HCT116 (cell line): ENCODE data around the gene PDE7B. TPM values are rescaled to one million over a fixed set of nuclear protein-coding genes. Genes with fewer than 3 reads are reported as not detected.

ENCODE experiments used
- ATAC-seq: fragments of 200-7000 bp; cut with Tn5 transposase; 2 replicates; pipeline ENCODE4 v1.9.1; 2020; ENCODE audit warnings: mild to moderate bottlenecking, moderate library complexity
- BruUV-seq: library from RNA; stranded (reverse); fragments of 400-500 nt; replicated peaks from 2 replicates; lab custom pipeline; 2021; lab: Mats Ljungman, UMichigan
- CTCF ChIA-PET: fragments of 300-600 bp; sonication (Branson Sonifier 250); formaldehyde crosslinking; loops from one replicate; lab custom pipeline; 2021; ENCODE audit warnings: antibody characterized with exemption; lab: Charles Lee
- POLR2A ChIA-PET: fragments of 300-600, 350-600 bp; sonication (Branson Sonifier 250); formaldehyde crosslinking; loops from one replicate; lab custom pipeline; 2021; ENCODE audit warnings: antibody characterized with exemption; lab: Charles Lee
- RAD21 ChIA-PET, 2 experiments: fragments of 300-600 bp; sonication (Branson Sonifier 250); formaldehyde crosslinking; loops; one replicate each; lab custom pipeline; 2023; ENCODE audit warnings: low total read pairs in 2 of 2; ENCODE audit not compliant: uncharacterized antibody in 2 of 2, unreplicated experiment in 2 of 2, low non-redundant PET in 1 of 2; lab: Charles Lee
- DNase-seq: peaks from one replicate; pipeline ENCODE4 v3.0.0-alpha.2; 2010; ENCODE audit warnings: low read depth, low spot score
- H2AFZ ChIP-seq: fragments of 200-600 bp; shearing (Covaris generic), sonication (generic); 2 replicates; pipeline ENCODE4 v1.6.1; 2017; ENCODE audit warnings: low read depth, mixed run types, mixed read lengths, antibody characterized with exemption, low read length; ENCODE audit not compliant: poor library complexity, severe bottlenecking
- H3K27ac ChIP-seq: 2 replicates; pipeline ENCODE4 v1.5.1; 2012; ENCODE audit warnings: low read depth, low read length
- H3K27me3 ChIP-seq: fragments of 200-600 bp; sonication (generic); 2 replicates; pipeline ENCODE4 v1.6.1; 2016; ENCODE audit warnings: mixed run types, low read length, mixed read lengths; ENCODE audit not compliant: insufficient read depth
- H3K36me3 ChIP-seq, 2 experiments: fragments of 200-500 bp in 1 of 2; fragments of 200-600 bp in 1 of 2; sonication (Bioruptor generic) in 1 of 2; sonication (generic) in 1 of 2; 2 replicates each; pipeline versions ENCODE4 v1.5.1 to v1.6.1; 2014 to 2016; ENCODE audit warnings: low read length in 2 of 2, inconsistent platforms in 1 of 2, mixed read lengths in 1 of 2, mixed run types in 1 of 2; ENCODE audit not compliant: insufficient read depth in 2 of 2, control insufficient read depth in 1 of 2
- H3K4me1 ChIP-seq, 2 experiments: fragments of 200-600 bp in 1 of 2; sonication (generic) in 1 of 2; 2 replicates each; pipeline versions ENCODE4 v1.5.1 to v1.6.1; 2012 to 2017; ENCODE audit warnings: low read length in 2 of 2, inconsistent platforms in 1 of 2, mild to moderate bottlenecking in 1 of 2, mixed read lengths in 1 of 2, mixed run types in 1 of 2, moderate library complexity in 1 of 2; ENCODE audit not compliant: insufficient read depth in 2 of 2, control insufficient read depth in 1 of 2
- H3K4me2 ChIP-seq: fragments of 200-600 bp; sonication (generic); 2 replicates; pipeline ENCODE4 v1.6.1; 2017; ENCODE audit warnings: mixed run types, low read length, mixed read lengths
- H3K4me3 ChIP-seq, 2 experiments: fragments of 200-600 bp in 1 of 2; sonication (generic) in 1 of 2; replicated peaks in 1 of 2; 2 replicates each; pipeline ENCODE4 v1.5.1; 2011 to 2016; ENCODE audit warnings: low read length in 2 of 2, control low read depth in 1 of 2, low read depth in 1 of 2, mild to moderate bottlenecking in 1 of 2, mixed read lengths in 1 of 2, mixed run types in 1 of 2
- H3K79me2 ChIP-seq: fragments of 200-600 bp; sonication (generic); 2 replicates; pipeline ENCODE4 v1.6.1; 2017; ENCODE audit warnings: mild to moderate bottlenecking, mixed run types, low read length, moderate library complexity, mixed read lengths; ENCODE audit not compliant: insufficient read depth
- H3K9ac ChIP-seq: fragments of 200-600 bp; sonication (generic); 2 replicates; pipeline ENCODE4 v1.6.1; 2016; ENCODE audit warnings: low read length, mixed read lengths
- H3K9me2 ChIP-seq: fragments of 200-600 bp; sonication (generic), shearing (Covaris generic); 2 replicates; pipeline ENCODE4 v1.6.1; 2017; ENCODE audit warnings: mixed run types, mild to moderate bottlenecking, moderate library complexity; ENCODE audit not compliant: insufficient read depth
- H3K9me3 ChIP-seq, 2 experiments: fragments of 200-500 bp in 1 of 2; fragments of 200-600 bp in 1 of 2; sonication (Bioruptor generic) in 1 of 2; sonication (generic) in 1 of 2; 2 replicates each; pipeline ENCODE4 v1.6.1; 2014 to 2017; ENCODE audit warnings: low read length in 2 of 2, mixed read lengths in 2 of 2, inconsistent platforms in 1 of 2, low read depth in 1 of 2, mild to moderate bottlenecking in 1 of 2, mixed run types in 1 of 2, moderate library complexity in 1 of 2; ENCODE audit not compliant: control insufficient read depth in 1 of 2, insufficient read depth in 1 of 2
- H4K20me1 ChIP-seq: fragments of 200-600 bp; sonication (generic), shearing (Covaris generic); 2 replicates; pipeline ENCODE4 v1.6.1; 2017; ENCODE audit warnings: mixed run types, mild to moderate bottlenecking, moderate library complexity; ENCODE audit not compliant: insufficient read depth
- ATF3 ChIP-seq: IDR thresholded peaks from 2 replicates; pipeline ENCODE4 v1.6.1; 2012
- CEBPB ChIP-seq: IDR thresholded peaks from 2 replicates; pipeline ENCODE4 v1.6.1; 2012; ENCODE audit warnings: low read depth
- CTCF ChIP-seq, 3 experiments: fragments of 200-600 bp in 1 of 3; sonication (generic) in 1 of 3; IDR thresholded peaks in 2 of 3; conservative IDR thresholded peaks in 1 of 3; 2 replicates each; pipeline ENCODE4 v1.5.1; 2012 to 2017; ENCODE audit warnings: low read depth in 2 of 3, low read length in 2 of 3, antibody characterized with exemption in 1 of 3, borderline replicate concordance in 1 of 3, control low read depth in 1 of 3, mild to moderate bottlenecking in 1 of 3, mixed read lengths in 1 of 3, mixed run types in 1 of 3, moderate library complexity in 1 of 3; ENCODE audit not compliant: insufficient read depth in 1 of 3
- EGR1 ChIP-seq: IDR thresholded peaks from 2 replicates; pipeline ENCODE4 v1.6.1; 2012; ENCODE audit warnings: low read depth
- ELF1 ChIP-seq: IDR thresholded peaks from 2 replicates; pipeline ENCODE4 v1.6.1; 2012; ENCODE audit warnings: low read depth, borderline replicate concordance
- FOSL1 ChIP-seq: IDR thresholded peaks from 2 replicates; pipeline ENCODE4 v1.6.1; 2012; ENCODE audit warnings: low read depth
- JUND ChIP-seq: IDR thresholded peaks from 2 replicates; pipeline ENCODE4 v1.6.1; 2012
- MAX ChIP-seq: IDR thresholded peaks from 2 replicates; pipeline ENCODE4 v1.6.1; 2012
- POLR2A ChIP-seq: IDR thresholded peaks from 2 replicates; pipeline ENCODE4 v1.7.0; 2011; ENCODE audit warnings: borderline replicate concordance; ENCODE audit not compliant: insufficient read depth, insufficient read length; ENCODE audit errors: extremely low read depth
- POLR2AphosphoS5 ChIP-seq: IDR thresholded peaks from 2 replicates; pipeline ENCODE4 v1.6.1; 2011; ENCODE audit warnings: mild to moderate bottlenecking, low read depth, low read length, moderate library complexity
- RAD21 ChIP-seq: IDR thresholded peaks from 2 replicates; pipeline ENCODE4 v1.6.1; 2012; ENCODE audit warnings: low read depth, mild to moderate bottlenecking
- REST ChIP-seq: IDR thresholded peaks from 2 replicates; pipeline ENCODE4 v1.6.1; 2012; ENCODE audit warnings: low read depth
- SIN3A ChIP-seq: IDR thresholded peaks from 2 replicates; pipeline ENCODE4 v1.6.1; 2012; ENCODE audit warnings: low read depth
- SP1 ChIP-seq: IDR thresholded peaks from 2 replicates; pipeline ENCODE4 v1.6.1; 2012; ENCODE audit warnings: low read depth
- SRF ChIP-seq: IDR thresholded peaks from 2 replicates; pipeline ENCODE4 v1.6.1; 2012; ENCODE audit warnings: low read depth
- TCF7L2 ChIP-seq: IDR thresholded peaks from 2 replicates; pipeline ENCODE4 v1.7.0; 2011; ENCODE audit warnings: borderline replicate concordance, inconsistent platforms; ENCODE audit not compliant: insufficient read depth, insufficient read length; ENCODE audit errors: extremely low read depth
- YY1 ChIP-seq: IDR thresholded peaks from 2 replicates; pipeline ENCODE4 v1.6.1; 2011; ENCODE audit warnings: low read length, low read depth, moderate library complexity, mild to moderate bottlenecking; ENCODE audit not compliant: insufficient replicate concordance; ENCODE audit errors: extremely low read depth
- ZFX ChIP-seq: fragments of 450-650 bp; IDR thresholded peaks from 2 replicates; pipeline ENCODE4 v1.6.1; 2017
- intact Hi-C: fragments of 100-400 bp; cut with micrococcal nuclease; formaldehyde crosslinking; loops from 2 replicates; pipeline ENCODE4 v1.10.0; 2022
- total RNA-seq: library from RNA; stranded (reverse); gene quantifications from one replicate; pipeline ENCODE4 v1.2.1, GENCODE V29; 2021; ENCODE audit not compliant: unreplicated experiment
- TF ChIP-seq, protein P1 (sequence below): IDR thresholded peaks from 2 replicates; pipeline ENCODE4 v1.6.1; 2011; ENCODE audit warnings: mild to moderate bottlenecking, low read length, moderate library complexity; ENCODE audit not compliant: insufficient replicate concordance; ENCODE audit errors: extremely low read depth

Gene PDE7B
- total RNA-seq, 1 experiment from 2014 or later: 0.61 TPM

- no peak for ATAC-seq
- H3K9ac ChIP-seq: no peak overlapping the region
- H3K9me3 ChIP-seq: no peaks in the 10 kb centered on the region
- no peak overlapping the region for H2AFZ ChIP-seq
- no peak for DNase-seq
- no peaks in the 10 kb centered on the region for H3K36me3 ChIP-seq
- ChIA-PET POLR2A (no interaction called here), RAD21 (no interaction called here), CTCF (no interaction called here)
- H3K4me3 ChIP-seq: no peak overlapping the region
- intact Hi-C loops: no loop called here
- no peaks in the 10 kb centered on the region for H3K27me3 ChIP-seq
- H3K4me1 ChIP-seq: no peaks in the 10 kb centered on the region
- H3K79me2 ChIP-seq: no peaks in the 10 kb centered on the region
- H4K20me1 ChIP-seq: no peaks in the 10 kb centered on the region
- TF ChIP-seq CTCF (IDR thresholded peaks at IDR 0.05 in 2 of 3, conservative IDR thresholded peaks at IDR 0.05 in 1 of 3; ENCODE audit: borderline replicate concordance in 1 of 3, insufficient read depth in 1 of 3, low read depth in 2 of 3, low read length in 2 of 3) (no peak), CEBPB (no peak), ATF3 (no peak), SRF (no peak), ZFX (no peak), YY1 (no peak), JUND (no peak), ELF1 (no peak), POLR2A (no peak), POLR2AphosphoS5 (no peak), TCF7L2 (no peak), FOSL1 (no peak), SP1 (no peak), EGR1 (no peak), MAX (no peak), RAD21 (no peak), SIN3A (no peak), REST (no peak)
- TF ChIP-seq, protein P1, sequence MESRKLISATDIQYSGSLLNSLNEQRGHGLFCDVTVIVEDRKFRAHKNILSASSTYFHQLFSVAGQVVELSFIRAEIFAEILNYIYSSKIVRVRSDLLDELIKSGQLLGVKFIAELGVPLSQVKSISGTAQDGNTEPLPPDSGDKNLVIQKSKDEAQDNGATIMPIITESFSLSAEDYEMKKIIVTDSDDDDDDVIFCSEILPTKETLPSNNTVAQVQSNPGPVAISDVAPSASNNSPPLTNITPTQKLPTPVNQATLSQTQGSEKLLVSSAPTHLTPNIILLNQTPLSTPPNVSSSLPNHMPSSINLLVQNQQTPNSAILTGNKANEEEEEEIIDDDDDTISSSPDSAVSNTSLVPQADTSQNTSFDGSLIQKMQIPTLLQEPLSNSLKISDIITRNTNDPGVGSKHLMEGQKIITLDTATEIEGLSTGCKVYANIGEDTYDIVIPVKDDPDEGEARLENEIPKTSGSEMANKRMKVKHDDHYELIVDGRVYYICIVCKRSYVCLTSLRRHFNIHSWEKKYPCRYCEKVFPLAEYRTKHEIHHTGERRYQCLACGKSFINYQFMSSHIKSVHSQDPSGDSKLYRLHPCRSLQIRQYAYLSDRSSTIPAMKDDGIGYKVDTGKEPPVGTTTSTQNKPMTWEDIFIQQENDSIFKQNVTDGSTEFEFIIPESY: no peak
- no peaks in the 10 kb centered on the region for H3K9me2 ChIP-seq
- no peak overlapping the region for H3K4me2 ChIP-seq
- no TSS peak for BruUV-seq
- H3K27ac ChIP-seq: no peak overlapping the region
These were observed 236.5 kb downstream of the PDE7B start for GRCh38 chr6:136087986-136088385.
